Bronchial epithelial cell (primary cell): ENCODE data around the gene NCAPD2. TPM values are rescaled to one million over a fixed set of nuclear protein-coding genes. Genes with fewer than 3 reads are reported as not detected.
A peak's percentile ranks its signal among the peaks of the same experiment; 100 is the strongest.

Experiments
- DNase-seq: peaks from one replicate; pipeline ENCODE4 v3.0.0-alpha.2; 2010; ENCODE audit warnings: low read depth
- FAIRE-seq: peaks from 2 replicates; lab custom pipeline; 2011; peaks lifted over from hg19 to GRCh38; lab: Jason Lieb, UNC
- H3K27me3 ChIP-seq: 2 replicates; pipeline ENCODE4 v1.5.1; 2011; ENCODE audit warnings: low read length; ENCODE audit not compliant: control insufficient read depth, insufficient read depth
- H3K36me3 ChIP-seq: 2 replicates; pipeline ENCODE4 v1.5.1; 2011; ENCODE audit warnings: low read length; ENCODE audit not compliant: control insufficient read depth, insufficient read depth
- H3K4me3 ChIP-seq: 2 replicates; pipeline ENCODE4 v1.5.1; 2011; ENCODE audit warnings: mild to moderate bottlenecking, low read depth, low read length, control low read depth
- total RNA-seq: library from RNA; depleted of rRNA; stranded (reverse); fragments of >200 nt; gene quantifications from 2 replicates; pipeline ENCODE4 v1.2.1, GENCODE V29; 2014
- TF ChIP-seq, protein P1 (sequence below): IDR thresholded peaks from 2 replicates; pipeline ENCODE4 v1.5.1; 2011; ENCODE audit warnings: mild to moderate bottlenecking, moderate library complexity, low read length, control low read depth, inconsistent platforms; ENCODE audit not compliant: insufficient read depth, severe bottlenecking

Gene NCAPD2
- total RNA-seq, 1 donor from 2014 or later: 17.9 TPM

DNA sequence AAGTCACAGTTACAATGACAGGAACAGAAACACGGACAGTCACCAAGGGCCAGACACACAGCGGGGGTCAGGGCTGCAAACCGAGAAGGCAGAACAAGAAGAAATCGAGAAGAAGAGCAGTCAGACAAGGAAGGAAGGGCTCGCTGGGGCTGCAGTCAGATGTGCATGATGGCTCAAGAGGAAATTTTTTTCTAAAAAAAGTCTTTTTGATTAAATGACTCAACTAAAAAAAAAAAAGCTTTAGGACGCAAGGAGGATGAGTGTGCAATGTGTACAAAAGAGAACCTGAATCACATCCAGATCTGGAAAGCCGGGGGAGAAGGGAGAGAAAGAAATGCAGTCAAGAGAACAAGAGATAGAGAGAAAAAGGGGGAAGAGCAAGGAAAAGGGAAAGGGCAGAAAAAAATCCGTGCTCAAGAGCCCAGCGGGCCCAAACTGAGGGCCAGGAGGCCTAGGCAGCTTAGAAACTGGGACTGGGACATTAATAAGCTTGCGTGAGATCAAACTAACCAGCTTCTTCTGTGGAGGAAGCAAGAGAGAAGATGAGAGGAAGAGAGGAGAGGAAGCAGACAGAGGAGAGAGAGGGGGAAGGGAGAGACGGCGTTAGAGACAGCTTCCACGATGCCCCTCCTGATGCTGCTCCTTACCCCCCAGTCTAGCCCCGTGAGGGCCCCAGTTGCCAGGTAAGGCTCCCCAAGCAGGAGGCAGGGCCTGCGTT, 55.2 kb downstream of the NCAPD2 start:
- TF ChIP-seq, protein P1, sequence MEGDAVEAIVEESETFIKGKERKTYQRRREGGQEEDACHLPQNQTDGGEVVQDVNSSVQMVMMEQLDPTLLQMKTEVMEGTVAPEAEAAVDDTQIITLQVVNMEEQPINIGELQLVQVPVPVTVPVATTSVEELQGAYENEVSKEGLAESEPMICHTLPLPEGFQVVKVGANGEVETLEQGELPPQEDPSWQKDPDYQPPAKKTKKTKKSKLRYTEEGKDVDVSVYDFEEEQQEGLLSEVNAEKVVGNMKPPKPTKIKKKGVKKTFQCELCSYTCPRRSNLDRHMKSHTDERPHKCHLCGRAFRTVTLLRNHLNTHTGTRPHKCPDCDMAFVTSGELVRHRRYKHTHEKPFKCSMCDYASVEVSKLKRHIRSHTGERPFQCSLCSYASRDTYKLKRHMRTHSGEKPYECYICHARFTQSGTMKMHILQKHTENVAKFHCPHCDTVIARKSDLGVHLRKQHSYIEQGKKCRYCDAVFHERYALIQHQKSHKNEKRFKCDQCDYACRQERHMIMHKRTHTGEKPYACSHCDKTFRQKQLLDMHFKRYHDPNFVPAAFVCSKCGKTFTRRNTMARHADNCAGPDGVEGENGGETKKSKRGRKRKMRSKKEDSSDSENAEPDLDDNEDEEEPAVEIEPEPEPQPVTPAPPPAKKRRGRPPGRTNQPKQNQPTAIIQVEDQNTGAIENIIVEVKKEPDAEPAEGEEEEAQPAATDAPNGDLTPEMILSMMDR: no peak
- DNase-seq (peak; percentile 67), FAIRE-seq (no peak)
- Histone ChIP-seq H3K36me3 (peaks cover 1% of the 10 kb centered on the region), H3K4me3 (no peak overlapping the region), H3K27me3 (no peaks in the 10 kb centered on the region)

GRCh38 chr12:6549684-6550151, 55.8 kb downstream of the NCAPD2 start:
- H3K27me3 ChIP-seq: no peaks in the 10 kb centered on the region
- DNase-seq: no peak
- H3K36me3 ChIP-seq: peaks cover 1% of the 10 kb centered on the region
- H3K4me3 ChIP-seq: no peak overlapping the region
- TF ChIP-seq, protein P1: no peak
- FAIRE-seq: no peak

GRCh38 chr12:6550294-6551062, 56.6 kb downstream of the NCAPD2 start:
- Histone ChIP-seq H3K4me3 (no peak overlapping the region), H3K36me3 (peaks cover 1% of the 10 kb centered on the region), H3K27me3 (no peaks in the 10 kb centered on the region)
- FAIRE-seq (no peak), DNase-seq (no peak)
- TF ChIP-seq, protein P1: no peak

GRCh38 chr12:6551063-6551461, 57.2 kb downstream of the NCAPD2 start:
- Histone ChIP-seq H3K4me3 (no peak overlapping the region), H3K36me3 (peaks cover under 1% of the 10 kb centered on the region), H3K27me3 (no peaks in the 10 kb centered on the region)
- DNase-seq (no peak), FAIRE-seq (no peak)
- TF ChIP-seq, protein P1: no peak

DNA sequence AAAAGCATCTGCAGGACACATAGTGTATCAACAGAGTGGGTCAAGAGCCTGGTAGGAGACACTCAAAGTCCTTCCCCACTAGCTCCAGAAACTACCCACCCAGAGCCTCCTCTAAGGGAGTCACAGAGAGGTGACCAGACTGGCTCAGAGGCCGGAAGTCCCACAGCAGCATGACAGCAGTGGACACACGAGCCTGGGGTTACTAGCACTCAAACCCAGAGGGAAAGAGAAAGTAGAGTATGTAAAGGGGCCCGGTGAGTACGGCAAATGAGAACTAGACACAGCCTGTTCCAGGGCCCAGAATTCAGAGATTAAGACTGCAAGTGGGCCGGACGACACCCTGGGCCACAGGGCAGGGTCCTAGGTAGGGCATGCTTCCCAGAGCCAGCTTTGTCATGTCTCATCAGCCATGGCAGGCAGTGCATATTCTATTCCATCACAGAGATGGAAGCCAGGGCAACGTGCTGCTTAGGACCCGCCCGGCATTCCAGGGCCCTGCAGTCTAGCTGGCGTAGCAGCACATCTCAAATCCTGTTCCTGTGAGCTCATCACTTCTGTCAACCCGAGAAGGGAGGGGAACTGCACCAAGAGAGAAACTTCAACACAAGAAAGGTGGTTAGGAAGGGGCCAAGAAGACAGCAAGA, 57.7 kb downstream of the NCAPD2 start:
- FAIRE-seq: no peak
- no peaks in the 10 kb centered on the region for H3K27me3 ChIP-seq
- peak; percentile 57 for DNase-seq
- H3K4me3 ChIP-seq: no peak overlapping the region
- peaks cover 2% of the 10 kb centered on the region for H3K36me3 ChIP-seq
- TF ChIP-seq, protein P1: no peak
